Mesenchymal stem cell (in vitro differentiated cells and primary cell): ENCODE data around the gene SERPINA12.

Experiments
- DNase-seq: peaks from one replicate; pipeline ENCODE4 v3.0.0-alpha.2; 2013
- H2AFZ ChIP-seq: one replicate; pipeline ENCODE4 v1.6.1; 2013; ENCODE audit warnings: low read depth, mild to moderate bottlenecking, control low read depth, inconsistent platforms, low read length, moderate library complexity
- H2AK5ac ChIP-seq: 2 replicates; pipeline ENCODE4 v1.6.1; 2013; ENCODE audit warnings: low read length, moderate library complexity, mild to moderate bottlenecking, inconsistent platforms; ENCODE audit not compliant: severe bottlenecking
- H2BK120ac ChIP-seq: one replicate; pipeline ENCODE4 v1.6.1; 2013; ENCODE audit warnings: low read depth, mild to moderate bottlenecking, inconsistent platforms, low read length, moderate library complexity
- H2BK12ac ChIP-seq, 2 experiments: one replicate each; pipeline ENCODE4 v1.6.1; 2013; ENCODE audit warnings: inconsistent platforms in 2 of 2, low read length in 2 of 2, mild to moderate bottlenecking in 2 of 2, moderate library complexity in 2 of 2, control low read depth in 1 of 2
- H2BK15ac ChIP-seq: one replicate; pipeline ENCODE4 v1.6.1; 2013; ENCODE audit warnings: mild to moderate bottlenecking, low read depth, inconsistent platforms; ENCODE audit not compliant: poor library complexity, severe bottlenecking
- H2BK5ac ChIP-seq: 2 replicates; pipeline ENCODE4 v1.6.1; 2013; ENCODE audit warnings: low read depth, mild to moderate bottlenecking, low read length, control low read depth, inconsistent platforms; ENCODE audit not compliant: poor library complexity, severe bottlenecking
- H3K14ac ChIP-seq, 2 experiments: one replicate each; pipeline ENCODE4 v1.6.1; 2013; ENCODE audit warnings: inconsistent platforms in 2 of 2, low read length in 2 of 2, control low read depth in 1 of 2, mild to moderate bottlenecking in 1 of 2, moderate library complexity in 1 of 2
- H3K18ac ChIP-seq, 2 experiments: one replicate each; pipeline ENCODE4 v1.6.1; 2013; ENCODE audit warnings: inconsistent platforms in 2 of 2, low read length in 2 of 2, control low read depth in 1 of 2, low read depth in 1 of 2, mild to moderate bottlenecking in 1 of 2
- H3K23ac ChIP-seq, 2 experiments: one replicate each; pipeline ENCODE4 v1.6.1; 2013; ENCODE audit warnings: inconsistent platforms in 2 of 2, low read length in 2 of 2, mild to moderate bottlenecking in 2 of 2, moderate library complexity in 2 of 2, control low read depth in 1 of 2
- H3K27ac ChIP-seq: 2 replicates; pipeline ENCODE4 v1.5.1; 2013; ENCODE audit warnings: mild to moderate bottlenecking, moderate library complexity, low read length, control low read depth, inconsistent platforms; ENCODE audit not compliant: poor library complexity, severe bottlenecking
- H3K27me3 ChIP-seq, 2 experiments: 2 replicates each; pipeline versions ENCODE4 v1.6.1 to v1.7.0; 2013; ENCODE audit warnings: low read length in 2 of 2, mild to moderate bottlenecking in 2 of 2, moderate library complexity in 2 of 2, control low read depth in 1 of 2, inconsistent platforms in 1 of 2; ENCODE audit not compliant: control insufficient read depth in 1 of 2, insufficient read depth in 1 of 2
- H3K36me3 ChIP-seq, 2 experiments: 2 replicates each; pipeline versions ENCODE4 v1.6.1 to v1.7.0; 2013; ENCODE audit warnings: low read length in 2 of 2, control low read depth in 1 of 2, inconsistent platforms in 1 of 2, low read depth in 1 of 2, mild to moderate bottlenecking in 1 of 2; ENCODE audit not compliant: insufficient read depth in 2 of 2, control insufficient read depth in 1 of 2
- H3K4ac ChIP-seq, 2 experiments: one replicate each; pipeline ENCODE4 v1.6.1; 2013; ENCODE audit warnings: inconsistent platforms in 2 of 2, low read length in 2 of 2, mild to moderate bottlenecking in 2 of 2, moderate library complexity in 2 of 2, control low read depth in 1 of 2, low read depth in 1 of 2
- H3K4me1 ChIP-seq: 2 replicates; pipeline ENCODE4 v1.6.1; 2013; ENCODE audit warnings: low read depth, low read length, control low read depth; ENCODE audit not compliant: control insufficient read depth, insufficient read depth
- H3K4me2 ChIP-seq: 2 replicates; pipeline ENCODE4 v1.6.1; 2013; ENCODE audit warnings: low read length, mild to moderate bottlenecking, inconsistent platforms; ENCODE audit not compliant: poor library complexity, severe bottlenecking
- H3K4me3 ChIP-seq, 2 experiments: 2 replicates each; pipeline versions ENCODE4 v1.5.1 to v1.7.0; 2013; ENCODE audit warnings: low read length in 2 of 2, mild to moderate bottlenecking in 2 of 2, control low read depth in 1 of 2, low read depth in 1 of 2; ENCODE audit not compliant: insufficient read depth in 1 of 2
- H3K79me1 ChIP-seq: replicated peaks from 2 replicates; pipeline ENCODE4 v1.6.1; 2013; ENCODE audit warnings: mild to moderate bottlenecking, control low read depth, low read length, inconsistent platforms; ENCODE audit not compliant: poor library complexity, severe bottlenecking
- H3K9ac ChIP-seq: 2 replicates; pipeline ENCODE4 v1.7.0; 2013; ENCODE audit warnings: mild to moderate bottlenecking, low read length, moderate library complexity
- H3K9me3 ChIP-seq: 2 replicates; pipeline ENCODE4 v1.7.0; 2013; ENCODE audit warnings: mild to moderate bottlenecking, low read length; ENCODE audit not compliant: control insufficient read depth
- H4K8ac ChIP-seq: one replicate; pipeline ENCODE4 v1.6.1; 2013; ENCODE audit warnings: inconsistent platforms, mild to moderate bottlenecking, low read length, moderate library complexity
- H4K91ac ChIP-seq: one replicate; pipeline ENCODE4 v1.6.1; 2013; ENCODE audit warnings: mild to moderate bottlenecking, low read length, inconsistent platforms
- WGBS: methylation state at CpG from one replicate; pipeline ENCODE4 v1.1.7; 2013; ENCODE audit warnings: mixed read lengths; 5-methylcytosine and 5-hydroxymethylcytosine counted together

Gene SERPINA12

DNA sequence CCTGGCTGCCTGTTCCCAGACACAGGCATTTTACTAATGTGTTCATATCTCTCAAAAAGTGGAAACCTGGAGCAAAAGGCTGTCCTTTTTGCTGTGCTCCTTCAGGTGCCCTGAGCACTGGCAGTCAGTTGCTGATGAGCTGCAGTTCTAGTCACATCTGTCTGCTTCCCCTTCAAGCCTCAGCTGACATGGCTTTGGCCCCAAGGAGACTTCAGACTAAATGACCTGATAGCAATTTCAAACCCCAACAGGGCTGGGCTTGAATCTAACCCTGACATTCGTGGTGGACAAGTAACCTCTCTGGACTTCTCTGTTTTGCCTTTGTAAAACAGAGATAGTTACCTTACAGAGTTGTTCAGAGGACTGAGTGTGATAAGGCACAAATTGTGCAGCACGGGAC, 39.0 kb downstream of the SERPINA12 start:
- Histone ChIP-seq H3K4me3 (no peak overlapping the region), H3K23ac (no peak overlapping the region), H3K4me2 (no peak overlapping the region), H3K4me1 (peaks cover 15% of the 10 kb centered on the region), H4K91ac (no peak overlapping the region), H3K9me3 (no peaks in the 10 kb centered on the region), H2AK5ac (no peak overlapping the region), H2BK12ac (no peak overlapping the region), H2BK15ac (no peak overlapping the region), H3K14ac (no peak overlapping the region), H3K27me3 (peaks cover 0 to 55% of the 10 kb centered on the region in 2 experiments), H3K27ac (no peak overlapping the region), H3K79me1 (no peaks in the 10 kb centered on the region), H4K8ac (no peak overlapping the region), H2BK5ac (no peak overlapping the region), H2BK120ac (no peak overlapping the region), H2AFZ (no peak overlapping the region), H3K9ac (no peak overlapping the region), H3K36me3 (no peaks in the 10 kb centered on the region), H3K18ac (no peak overlapping the region), H3K4ac (no peak overlapping the region)
- DNase-seq = no peak
- WGBS = 6% methylated on average over 1 of the region's 2 CpGs

DNA sequence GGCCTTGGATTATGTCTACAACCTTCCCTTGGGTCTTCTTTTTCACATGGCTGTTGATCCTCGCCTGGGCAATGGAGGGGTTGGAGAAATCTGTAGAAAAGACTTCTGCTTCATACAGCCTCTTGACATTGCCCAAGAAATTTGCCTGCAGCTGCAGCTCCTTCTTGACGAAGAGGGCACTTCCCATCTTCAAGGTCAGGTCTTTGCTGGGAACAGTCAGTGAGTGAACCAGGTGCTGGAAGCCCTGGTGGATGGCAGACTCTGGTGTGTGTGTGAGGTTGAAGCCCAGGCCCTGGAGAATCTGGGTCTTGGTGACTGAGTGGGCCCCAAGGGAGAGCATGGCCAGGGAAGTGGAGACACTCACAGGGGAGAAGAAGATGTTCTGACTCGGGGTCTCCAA, 40.0 kb downstream of the SERPINA12 start:
- Histone ChIP-seq H3K79me1 (no peaks in the 10 kb centered on the region), H3K9ac (no peak overlapping the region), H3K4ac (no peak overlapping the region), H3K27me3 (peaks cover 0 to 57% of the 10 kb centered on the region in 2 experiments), H2AFZ (no peak overlapping the region), H4K8ac (no peak overlapping the region), H3K36me3 (no peaks in the 10 kb centered on the region), H3K4me1 (peaks cover 6% of the 10 kb centered on the region), H2BK12ac (no peak overlapping the region), H2BK15ac (no peak overlapping the region), H2BK120ac (no peak overlapping the region), H2AK5ac (no peak overlapping the region), H3K9me3 (peaks cover 4% of the 10 kb centered on the region), H3K27ac (no peak overlapping the region), H4K91ac (no peak overlapping the region), H3K18ac (no peak overlapping the region), H3K4me2 (no peak overlapping the region), H3K4me3 (no peak overlapping the region), H2BK5ac (no peak overlapping the region), H3K14ac (no peak overlapping the region), H3K23ac (no peak overlapping the region)
- no peak for DNase-seq
- 53% methylated on average over 3 of the region's 3 CpGs for WGBS

DNA sequence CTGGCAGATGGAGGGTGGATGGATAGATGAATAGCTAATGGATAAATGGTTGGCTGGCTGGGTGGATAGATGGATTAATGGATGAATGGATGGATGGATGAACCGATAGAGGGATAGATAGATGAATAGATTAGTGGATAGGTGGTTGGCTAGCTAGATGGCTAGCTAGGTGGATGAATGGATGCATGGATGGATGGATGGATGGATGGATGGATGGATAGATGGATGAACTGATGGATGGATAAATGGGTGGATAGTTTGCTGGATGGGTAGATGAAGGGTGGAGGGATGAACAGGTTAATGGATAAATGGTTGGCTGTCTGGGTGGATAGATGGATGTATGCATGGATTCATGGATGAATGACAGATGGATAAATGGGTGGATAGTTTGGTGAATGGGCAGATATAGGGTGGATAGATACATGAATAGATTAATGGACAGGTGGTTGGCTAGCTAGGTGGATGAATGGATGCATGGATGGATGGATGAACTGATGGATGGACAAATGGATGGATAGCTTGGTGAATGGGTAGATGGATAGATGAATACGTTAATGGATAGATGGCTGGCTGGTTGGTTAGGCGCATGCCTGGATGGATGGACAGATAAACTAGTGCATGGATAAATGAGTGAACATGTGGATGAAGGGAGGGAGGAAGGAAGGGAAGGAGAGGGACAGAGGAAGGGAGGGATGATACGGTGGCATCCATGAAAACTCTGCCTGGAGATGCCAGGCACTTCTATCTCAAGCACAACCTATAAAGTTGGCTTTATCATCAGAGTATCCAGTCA, 41.3 kb downstream of the SERPINA12 start:
- Histone ChIP-seq H3K9me3 (peaks cover 4% of the 10 kb centered on the region), H3K4me1 (no peaks in the 10 kb centered on the region), H3K23ac (no peak overlapping the region), H2BK12ac (no peak overlapping the region), H3K4me3 (no peak overlapping the region), H3K18ac (no peak overlapping the region), H2BK120ac (no peak overlapping the region), H4K8ac (no peak overlapping the region), H2BK15ac (no peak overlapping the region), H3K9ac (no peak overlapping the region), H3K27ac (no peak overlapping the region), H2BK5ac (no peak overlapping the region), H2AK5ac (no peak overlapping the region), H3K79me1 (no peaks in the 10 kb centered on the region), H3K4me2 (no peak overlapping the region), H3K4ac (no peak overlapping the region), H3K27me3 (peaks cover 0 to 47% of the 10 kb centered on the region in 2 experiments), H3K36me3 (no peaks in the 10 kb centered on the region), H2AFZ (no peak overlapping the region), H4K91ac (no peak overlapping the region), H3K14ac (no peak overlapping the region)
- no peak for DNase-seq
- 65% methylated on average over 3 of the region's 4 CpGs for WGBS

DNA sequence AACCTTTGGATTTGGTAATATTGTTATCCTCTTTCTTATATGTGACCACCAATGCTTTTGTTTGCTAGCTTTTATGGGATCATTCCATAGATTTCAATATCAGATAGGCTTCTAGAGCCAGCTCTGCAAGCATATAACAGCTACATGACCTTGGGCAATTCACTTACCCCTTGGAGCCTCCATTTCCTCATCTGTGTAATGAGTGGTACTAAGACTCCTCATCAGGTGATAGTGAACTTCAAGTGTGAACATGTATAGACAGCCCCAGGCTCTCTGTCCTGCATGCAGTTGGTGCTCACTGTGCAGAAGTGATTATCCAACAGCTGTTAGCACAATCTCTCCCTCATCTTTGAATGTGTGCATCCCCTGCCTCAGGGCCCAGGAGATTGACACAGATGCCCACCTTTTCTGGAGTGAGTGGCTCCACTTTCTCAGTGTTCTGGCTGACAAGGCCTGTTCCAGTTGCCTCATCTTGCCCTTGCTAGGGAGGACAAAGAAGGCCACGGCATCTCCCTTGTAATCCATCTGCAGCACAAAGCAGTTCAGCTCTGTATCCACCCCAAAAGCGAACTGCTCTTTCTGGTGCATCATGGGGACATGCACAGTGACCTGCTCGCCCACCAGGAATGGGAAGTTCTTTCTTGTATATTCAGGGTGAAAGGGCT, 42.4 kb downstream of the SERPINA12 start:
- no peak overlapping the region for H3K4ac ChIP-seq
- H3K14ac ChIP-seq = no peak overlapping the region
- no peak overlapping the region for H3K4me3 ChIP-seq
- H3K27ac ChIP-seq = no peak overlapping the region
- H3K9me3 ChIP-seq = peaks cover 4% of the 10 kb centered on the region
- no peak overlapping the region for H2BK12ac ChIP-seq
- WGBS = 33% methylated on average over 3 of the region's 3 CpGs
- no peaks in the 10 kb centered on the region for H3K79me1 ChIP-seq
- H3K9ac ChIP-seq = no peak overlapping the region
- no peak overlapping the region for H2BK15ac ChIP-seq
- H3K18ac ChIP-seq = no peak overlapping the region
- H4K8ac ChIP-seq = no peak overlapping the region
- H2AK5ac ChIP-seq = no peak overlapping the region
- no peak overlapping the region for H2BK5ac ChIP-seq
- peaks cover 0 to 36% of the 10 kb centered on the region in 2 experiments for H3K27me3 ChIP-seq
- no peak overlapping the region for H3K4me2 ChIP-seq
- no peaks in the 10 kb centered on the region for H3K4me1 ChIP-seq
- no peak overlapping the region for H2AFZ ChIP-seq
- no peak overlapping the region for H2BK120ac ChIP-seq
- no peak for DNase-seq
- no peak overlapping the region for H4K91ac ChIP-seq
- no peak overlapping the region for H3K23ac ChIP-seq
- H3K36me3 ChIP-seq = no peaks in the 10 kb centered on the region
